ENCODE results near the gene BCHE.
"Not testable (repeated sequence)": the region's sequence is repeated elsewhere in the genome, so short reads cannot be mapped to it uniquely, and the experiment has no call there.

BCHE gene

GRCh38 chr3:165814380-165814779 is 22.8 kb downstream of the BCHE start:
- no peak for TF ChIP-seq CTCF (conservative IDR thresholded peaks at IDR 0.05; ENCODE audit: low read depth, low read length)
- no peaks in the 10 kb centered on the region for H3K27me3 ChIP-seq (ENCODE audit: insufficient read depth, low read depth)
- no peak overlapping the region for H3K4me3 ChIP-seq (IDR thresholded peaks at IDR 0.05; ENCODE audit: insufficient read depth, low read depth, low read length)
- H2AFZ ChIP-seq (ENCODE audit: low read depth) = no peak overlapping the region
- H3K4me2 ChIP-seq = no peak overlapping the region
- H3K27ac ChIP-seq = no peak overlapping the region
- no peaks in the 10 kb centered on the region for H4K20me1 ChIP-seq (ENCODE audit: insufficient read depth)
- no peaks in the 10 kb centered on the region for H3K79me2 ChIP-seq (ENCODE audit: insufficient read depth, low read depth)
- no peaks in the 10 kb centered on the region for H3K4me1 ChIP-seq (ENCODE audit: low read depth, poor library complexity, severe bottlenecking)
- H3K9ac ChIP-seq = no peak overlapping the region
- no peaks in the 10 kb centered on the region for H3K36me3 ChIP-seq (ENCODE audit: insufficient read depth)

GRCh38 chr3:165807937-165808336 is 29.3 kb downstream of the BCHE start:
- not testable (repeated sequence) for H3K27ac ChIP-seq; H2AFZ ChIP-seq (ENCODE audit: low read depth); H3K79me2 ChIP-seq (ENCODE audit: insufficient read depth, low read depth); H4K20me1 ChIP-seq (ENCODE audit: insufficient read depth); H3K36me3 ChIP-seq (ENCODE audit: insufficient read depth); H3K27me3 ChIP-seq (ENCODE audit: insufficient read depth, low read depth); H3K9ac ChIP-seq; H3K4me2 ChIP-seq; H3K4me3 ChIP-seq (IDR thresholded peaks at IDR 0.05; ENCODE audit: insufficient read depth, low read depth, low read length)
- peaks cover 22% of the 10 kb centered on the region for H3K4me1 ChIP-seq (ENCODE audit: low read depth, poor library complexity, severe bottlenecking)

- Histone ChIP-seq H3K27me3 (ENCODE audit: insufficient read depth, low read depth) (no peaks in the 10 kb centered on the region), H3K27ac (peak overlapping the region; percentile 68), H3K79me2 (ENCODE audit: insufficient read depth, low read depth) (no peaks in the 10 kb centered on the region), H3K36me3 (ENCODE audit: insufficient read depth) (no peaks in the 10 kb centered on the region), H3K4me2 (peak overlapping the region; percentile 78), H4K20me1 (ENCODE audit: insufficient read depth) (no peaks in the 10 kb centered on the region), H3K4me3 (IDR thresholded peaks at IDR 0.05; ENCODE audit: insufficient read depth, low read depth, low read length) (peak overlapping the region; percentile 95), H3K9ac (peak overlapping the region; percentile 50; the same call in 1 of the 2 replicates), H3K4me1 (ENCODE audit: low read depth, poor library complexity, severe bottlenecking) (peaks cover 32% of the 10 kb centered on the region), H2AFZ (ENCODE audit: low read depth) (peak overlapping the region; percentile 62)
- TF ChIP-seq CTCF (conservative IDR thresholded peaks at IDR 0.05; ENCODE audit: low read depth, low read length) = no peak
Measured at GRCh38 chr3:165805946-165806561, 31.2 kb downstream of the BCHE start.

GRCh38 chr3:165803471-165803870 is 33.8 kb downstream of the BCHE start:
- no peaks in the 10 kb centered on the region for H4K20me1 ChIP-seq (ENCODE audit: insufficient read depth)
- H3K4me1 ChIP-seq (ENCODE audit: low read depth, poor library complexity, severe bottlenecking) = peaks cover 43% of the 10 kb centered on the region
- H3K9ac ChIP-seq = no peak overlapping the region
- no peak overlapping the region for H3K4me2 ChIP-seq
- no peak overlapping the region for H3K27ac ChIP-seq
- H3K4me3 ChIP-seq (IDR thresholded peaks at IDR 0.05; ENCODE audit: insufficient read depth, low read depth, low read length) = no peak overlapping the region
- no peaks in the 10 kb centered on the region for H3K79me2 ChIP-seq (ENCODE audit: insufficient read depth, low read depth)
- no peaks in the 10 kb centered on the region for H3K36me3 ChIP-seq (ENCODE audit: insufficient read depth)
- H3K27me3 ChIP-seq (ENCODE audit: insufficient read depth, low read depth) = no peaks in the 10 kb centered on the region
- no peak overlapping the region for H2AFZ ChIP-seq (ENCODE audit: low read depth)
- TF ChIP-seq CTCF (conservative IDR thresholded peaks at IDR 0.05; ENCODE audit: low read depth, low read length) = no peak

GRCh38 chr3:165800970-165801369 is 36.3 kb downstream of the BCHE start:
- 0 out of 2 replicates have a peak overlapping the region, but pooled peaks have one; percentile 10 for H3K27ac ChIP-seq
- no peaks in the 10 kb centered on the region for H3K79me2 ChIP-seq (ENCODE audit: insufficient read depth, low read depth)
- TF ChIP-seq CTCF (conservative IDR thresholded peaks at IDR 0.05; ENCODE audit: low read depth, low read length) = no peak
- no peaks in the 10 kb centered on the region for H4K20me1 ChIP-seq (ENCODE audit: insufficient read depth)
- peaks cover 33% of the 10 kb centered on the region for H3K4me1 ChIP-seq (ENCODE audit: low read depth, poor library complexity, severe bottlenecking)
- H3K36me3 ChIP-seq (ENCODE audit: insufficient read depth) = no peaks in the 10 kb centered on the region
- no peak overlapping the region for H3K9ac ChIP-seq
- no peaks in the 10 kb centered on the region for H3K27me3 ChIP-seq (ENCODE audit: insufficient read depth, low read depth)
- peak overlapping the region; percentile 18; the same call in 1 of the 2 replicates for H3K4me2 ChIP-seq
- no peak overlapping the region for H3K4me3 ChIP-seq (IDR thresholded peaks at IDR 0.05; ENCODE audit: insufficient read depth, low read depth, low read length)
- H2AFZ ChIP-seq (ENCODE audit: low read depth) = no peak overlapping the region
